GM12878 (cell line): ENCODE data around the gene KRT4.

Source experiments
- CBX3 ChIP-seq: fragments of 200-600 bp; sonication (generic); IDR thresholded peaks from 2 replicates; pipeline ENCODE4 v1.6.1; 2016; ENCODE audit warnings: low read depth, borderline replicate concordance
- CEBPB ChIP-seq, 2 experiments: fragments of 150-350 bp in 1 of 2; IDR thresholded peaks; 2 replicates each; pipeline ENCODE4 v1.6.1; 2012 to 2014; ENCODE audit warnings: low read depth in 2 of 2, low read length in 2 of 2, borderline replicate concordance in 1 of 2, inconsistent platforms in 1 of 2
- EGR1 ChIP-seq, 2 experiments: IDR thresholded peaks; 1 replicate in 1 of 2; 2 replicates in 1 of 2; pipeline ENCODE4 v1.6.1; 2011 to 2012; ENCODE audit warnings: low read depth in 2 of 2, low read length in 2 of 2, borderline replicate concordance in 1 of 2, mild to moderate bottlenecking in 1 of 2, moderate library complexity in 1 of 2
- EZH2 ChIP-seq: IDR thresholded peaks from 2 replicates; pipeline ENCODE4 v1.6.1; 2012; ENCODE audit warnings: low read depth, mild to moderate bottlenecking, control low read depth, inconsistent platforms, low read length, borderline replicate concordance; ENCODE audit not compliant: control insufficient read depth
- FOXK2 ChIP-seq: fragments of 450-650 bp; IDR thresholded peaks from 2 replicates; pipeline ENCODE4 v1.6.1; 2017; ENCODE audit warnings: mild to moderate bottlenecking, moderate library complexity
- HDAC6 ChIP-seq: fragments of 200-600 bp; sonication (generic); IDR thresholded peaks from one replicate; pipeline ENCODE4 v1.8.0; 2017; ENCODE audit warnings: antibody characterized with exemption; ENCODE audit not compliant: unreplicated experiment
- JUNB ChIP-seq: IDR thresholded peaks from 2 replicates; pipeline ENCODE4 v1.6.1; 2016; ENCODE audit warnings: antibody characterized with exemption, mild to moderate bottlenecking
- KDM1A ChIP-seq: fragments of 200-600 bp; sonication (generic); IDR thresholded peaks from 2 replicates; pipeline ENCODE4 v1.6.1; 2016; ENCODE audit warnings: borderline replicate concordance
- MAX ChIP-seq: IDR thresholded peaks from 2 replicates; pipeline ENCODE4 v1.6.1; 2012; ENCODE audit warnings: low read depth, low read length, improper control_type of control experiment
- MEF2B ChIP-seq: fragments of 450-650 bp; IDR thresholded peaks from 2 replicates; pipeline ENCODE4 v1.6.1; 2018; ENCODE audit warnings: mild to moderate bottlenecking, moderate library complexity; ENCODE audit not compliant: partially characterized antibody, poor library complexity, severe bottlenecking
- POLR2A ChIP-seq: IDR thresholded peaks from 2 replicates; pipeline ENCODE4 v1.6.1; 2011; ENCODE audit warnings: low read depth, mild to moderate bottlenecking, low read length
- YY1 ChIP-seq: IDR thresholded peaks from 2 replicates; pipeline ENCODE4 v1.6.1; 2011; ENCODE audit warnings: low read depth, mild to moderate bottlenecking, low read length
- TF ChIP-seq, protein P1 (sequence below), 3 experiments: IDR thresholded peaks in 2 of 3; conservative IDR thresholded peaks in 1 of 3; 2 replicates each; pipeline ENCODE4 v1.5.1; 2011; ENCODE audit warnings: low read depth in 3 of 3, low read length in 3 of 3, mild to moderate bottlenecking in 3 of 3, control low read depth in 2 of 3, moderate library complexity in 2 of 3, inconsistent platforms in 1 of 3, mixed read lengths in 1 of 3; ENCODE audit not compliant: control insufficient read depth in 2 of 3, insufficient read depth in 1 of 3; ENCODE audit errors: extremely low read depth in 1 of 3

DNA sequence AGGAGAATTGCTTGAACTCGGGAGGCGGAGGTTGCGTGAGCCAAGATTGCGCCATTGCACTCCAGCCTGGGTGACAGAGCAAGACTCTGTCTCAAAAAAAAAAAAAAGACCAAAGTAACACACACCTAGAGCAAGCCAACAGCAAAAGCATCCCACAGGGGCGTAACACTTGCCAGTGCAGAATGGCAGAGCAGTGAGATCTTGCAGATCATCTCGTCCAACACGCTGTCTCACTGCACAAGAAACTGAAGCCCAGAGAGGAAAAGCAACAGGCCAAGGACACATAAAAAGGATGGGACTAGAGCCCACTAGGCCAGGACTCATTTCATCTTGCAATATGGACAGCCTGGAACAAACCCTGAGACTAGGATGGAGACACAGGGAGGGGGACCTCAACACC is 47.6 kb upstream of the KRT4 start:
- TF ChIP-seq EZH2 (no peak), HDAC6 (no peak), POLR2A (no peak), FOXK2 (no peak), EGR1 (IDR thresholded peaks at IDR 0.05; ENCODE audit: borderline replicate concordance in 1 of 2, low read depth in 2 of 2, low read length in 2 of 2) (no peak), YY1 (no peak), CEBPB (IDR thresholded peaks at IDR 0.05; ENCODE audit: borderline replicate concordance in 1 of 2, low read depth in 2 of 2, low read length in 2 of 2) (no peak), MAX (no peak), MEF2B (no peak), KDM1A (no peak), JUNB (no peak), CBX3 (no peak)
- TF ChIP-seq, protein P1, sequence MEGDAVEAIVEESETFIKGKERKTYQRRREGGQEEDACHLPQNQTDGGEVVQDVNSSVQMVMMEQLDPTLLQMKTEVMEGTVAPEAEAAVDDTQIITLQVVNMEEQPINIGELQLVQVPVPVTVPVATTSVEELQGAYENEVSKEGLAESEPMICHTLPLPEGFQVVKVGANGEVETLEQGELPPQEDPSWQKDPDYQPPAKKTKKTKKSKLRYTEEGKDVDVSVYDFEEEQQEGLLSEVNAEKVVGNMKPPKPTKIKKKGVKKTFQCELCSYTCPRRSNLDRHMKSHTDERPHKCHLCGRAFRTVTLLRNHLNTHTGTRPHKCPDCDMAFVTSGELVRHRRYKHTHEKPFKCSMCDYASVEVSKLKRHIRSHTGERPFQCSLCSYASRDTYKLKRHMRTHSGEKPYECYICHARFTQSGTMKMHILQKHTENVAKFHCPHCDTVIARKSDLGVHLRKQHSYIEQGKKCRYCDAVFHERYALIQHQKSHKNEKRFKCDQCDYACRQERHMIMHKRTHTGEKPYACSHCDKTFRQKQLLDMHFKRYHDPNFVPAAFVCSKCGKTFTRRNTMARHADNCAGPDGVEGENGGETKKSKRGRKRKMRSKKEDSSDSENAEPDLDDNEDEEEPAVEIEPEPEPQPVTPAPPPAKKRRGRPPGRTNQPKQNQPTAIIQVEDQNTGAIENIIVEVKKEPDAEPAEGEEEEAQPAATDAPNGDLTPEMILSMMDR (IDR thresholded peaks at IDR 0.05 in 2 of 3, conservative IDR thresholded peaks at IDR 0.05 in 1 of 3; ENCODE audit: control insufficient read depth in 2 of 3, extremely low read depth in 1 of 3, insufficient read depth in 1 of 3, low read depth in 3 of 3, low read length in 3 of 3): no peak
